Measurements from ENCODE around the gene CHPF2. TPM values are rescaled to one million over a fixed set of nuclear protein-coding genes. Genes with fewer than 3 reads are reported as not detected.

Gene CHPF2
- total RNA-seq, 1 experiment from 2014 or later, result 33.7 TPM

DNA sequence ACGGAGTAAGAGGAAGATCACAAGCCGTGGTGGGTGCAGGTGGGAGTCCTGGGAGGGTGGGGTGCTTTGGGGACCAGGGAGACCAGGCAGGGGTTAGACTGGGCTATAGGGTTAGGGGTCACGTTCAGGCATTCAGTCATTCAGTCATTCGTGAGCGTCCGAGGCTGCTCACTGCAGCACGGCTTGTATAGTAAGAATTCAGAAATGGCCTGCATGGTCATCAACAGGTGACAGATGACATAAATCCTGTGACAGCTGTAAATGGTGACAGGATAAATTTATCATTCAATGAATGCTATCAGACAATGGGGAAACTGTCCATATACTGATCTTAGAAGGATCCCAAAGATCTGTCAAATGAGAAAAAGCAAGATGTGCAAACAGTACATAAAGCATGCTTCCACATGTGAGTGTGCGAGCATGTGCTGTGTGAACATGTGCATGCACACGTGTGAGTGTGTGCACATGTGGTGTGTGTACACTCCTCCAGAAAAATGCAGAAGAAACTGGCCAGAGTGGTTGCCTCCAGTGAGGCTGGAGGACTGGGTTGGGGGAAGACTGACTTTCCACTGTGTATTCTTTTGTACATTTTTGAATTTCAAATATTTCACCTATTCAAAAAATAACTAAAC, 48.2 kb downstream of the CHPF2 start:
- DNase-seq (ENCODE audit: extremely low read depth, low read depth), result no peak

GRCh38 chr7:151281686-151282085, 49.4 kb downstream of the CHPF2 start:
- no peak for DNase-seq (ENCODE audit: extremely low read depth, low read depth)

DNA sequence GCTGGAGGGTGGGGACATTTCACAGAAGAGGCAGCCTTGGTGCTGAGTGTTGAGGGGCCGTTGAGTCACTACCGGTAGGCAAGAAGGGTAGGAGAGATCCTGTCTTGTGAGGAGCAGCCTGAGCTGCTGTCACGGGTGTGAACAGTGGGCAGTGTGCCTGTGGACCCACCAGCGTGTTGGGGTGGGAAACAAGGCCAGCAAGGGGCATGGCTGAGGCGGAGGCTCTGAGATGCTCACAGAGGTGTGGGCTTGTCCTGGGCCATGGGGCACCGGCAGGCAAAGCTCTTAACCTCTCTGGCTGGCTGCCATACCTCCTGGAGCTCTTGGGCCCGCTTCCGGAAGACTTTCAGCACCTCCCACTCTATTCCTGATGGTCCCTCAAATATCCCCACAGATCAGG, 49.8 kb downstream of the CHPF2 start:
- DNase-seq (ENCODE audit: extremely low read depth, low read depth), result no peak

- DNase-seq (ENCODE audit: extremely low read depth, low read depth), result no peak
Measured at GRCh38 chr7:151283302-151283701, 51.0 kb downstream of the CHPF2 start.

- no peak for DNase-seq (ENCODE audit: extremely low read depth, low read depth)
Measured at GRCh38 chr7:151286148-151286547, 53.9 kb downstream of the CHPF2 start.

Other genes starting within 250 kb of the CHPF2 start
- gene NOS3, start 241.5 kb upstream of the CHPF2 start, total RNA-seq (2014; rRNA removed; shearing (Covaris generic)), result 0.30 and 0.46 TPM in 2 replicates
- gene ATG9B, start 208.0 kb upstream of the CHPF2 start, total RNA-seq (2014; rRNA removed; shearing (Covaris generic)), result 0.25 TPM in 1 of 2 replicates, not detected in the other
- gene ABCB8, start 204.0 kb upstream of the CHPF2 start, total RNA-seq (2014; rRNA removed; shearing (Covaris generic)), result 26.8 and 32.7 TPM in 2 replicates
- 1.1 and 2.0 TPM in 2 replicates for gene ASIC3, start 184.0 kb upstream of the CHPF2 start, total RNA-seq (2014; rRNA removed; shearing (Covaris generic))
- 10.8 and 13.1 TPM in 2 replicates for gene CDK5, start 174.6 kb upstream of the CHPF2 start, total RNA-seq (2014; rRNA removed; shearing (Covaris generic))
- 199 and 223 TPM in 2 replicates for gene SLC4A2, start 172.9 kb upstream of the CHPF2 start, total RNA-seq (2014; rRNA removed; shearing (Covaris generic))
- gene FASTK, start 151.7 kb upstream of the CHPF2 start, total RNA-seq (2014; rRNA removed; shearing (Covaris generic)), result 63.4 and 77.1 TPM in 2 replicates
- 35.2 and 46.6 TPM in 2 replicates for gene TMUB1, start 149.0 kb upstream of the CHPF2 start, total RNA-seq (2014; rRNA removed; shearing (Covaris generic))
- gene AGAP3, start 146.0 kb upstream of the CHPF2 start, total RNA-seq (2014; rRNA removed; shearing (Covaris generic)), result 39.6 and 43.2 TPM in 2 replicates
- gene GBX1, start 64.8 kb upstream of the CHPF2 start, total RNA-seq (2014; rRNA removed; shearing (Covaris generic)), result not detected in 2 replicates
- gene ASB10, start 45.2 kb upstream of the CHPF2 start, total RNA-seq (2014; rRNA removed; shearing (Covaris generic)), result not detected in 2 replicates
- gene H2BK1, start 22.0 kb upstream of the CHPF2 start, total RNA-seq (2014; rRNA removed; shearing (Covaris generic)), result not detected in 2 replicates
- gene ABCF2, start 5.3 kb upstream of the CHPF2 start, total RNA-seq (2014; rRNA removed; shearing (Covaris generic)), result 70.0 and 73.6 TPM in 2 replicates
- gene SMARCD3, start 16.2 kb downstream of the CHPF2 start, total RNA-seq (2014; rRNA removed; shearing (Covaris generic)), result 39.0 and 43.5 TPM in 2 replicates
- 74.6 and 83.1 TPM in 2 replicates for gene NUB1, start 109.3 kb downstream of the CHPF2 start, total RNA-seq (2014; rRNA removed; shearing (Covaris generic))
- gene WDR86, start 177.6 kb downstream of the CHPF2 start, total RNA-seq (2014; rRNA removed; shearing (Covaris generic)), result not detected in 2 replicates
- gene CRYGN, start 207.7 kb downstream of the CHPF2 start, total RNA-seq (2014; rRNA removed; shearing (Covaris generic)), result 0.07 and 0.40 TPM in 2 replicates

All from NCI-H460 (cell line).